ENCODE measurements around the gene TEX22. TPM values are rescaled to one million over a fixed set of nuclear protein-coding genes. Genes with fewer than 3 reads are reported as not detected.
A peak's percentile ranks its signal among the peaks of the same experiment; 100 is the strongest.

The TEX22 gene
- 1 to 10 TPM in 1 of 4 donors, under 1 TPM in 2, not detected in 1; 0.35 to 1.6 (median 0.94) TPM for total RNA-seq

DNA sequence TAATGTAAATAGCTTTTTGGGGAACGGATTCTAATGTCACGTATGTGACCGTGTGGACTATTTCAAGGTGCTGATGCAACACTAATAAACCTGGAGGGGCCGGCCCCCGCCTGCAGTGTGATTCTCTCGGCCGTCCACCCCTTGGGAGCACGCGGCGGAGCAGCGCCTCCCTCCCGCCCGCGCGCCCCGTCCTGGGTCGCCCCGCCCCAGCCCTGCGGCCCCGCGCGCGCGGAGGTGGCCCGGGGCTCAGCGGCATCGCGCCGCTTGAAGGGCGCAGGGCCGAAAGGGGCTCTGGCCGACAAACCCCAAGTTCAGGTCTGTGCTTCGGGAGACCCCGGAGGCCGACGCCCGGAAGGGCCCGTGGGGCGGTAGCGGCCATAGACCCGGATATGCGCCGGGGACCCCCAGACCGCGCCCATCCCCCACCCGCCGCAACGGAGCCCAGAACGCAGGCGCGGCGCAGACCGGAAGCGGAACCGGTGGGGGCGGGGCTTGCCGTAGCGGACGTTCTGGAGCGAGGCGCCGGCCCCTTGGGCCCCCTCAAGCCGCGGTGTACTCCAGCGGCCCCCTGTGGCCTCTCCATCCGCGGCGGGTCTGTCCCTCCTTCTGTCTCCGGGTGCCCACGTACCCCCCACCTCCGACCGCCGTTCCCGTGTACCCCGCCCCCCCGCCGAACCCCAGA, at the start of gene TEX22:
Gene TEX22, plus strand, starts transcription at position 495 of the 682 bp plus-strand sequence. CDS start 803 bp downstream, outside the sequence.
- H3K36me3 ChIP-seq: peaks cover 0 to 4% (median 0%) of the 10 kb centered on the region in 3 donors
- DNase-seq: peak; percentile 90 to 96 (median 93)
- H3K4me3 ChIP-seq: peak within 1 kb of the TSS; percentile 55 to 98 (median 86)
- H3K27me3 ChIP-seq: no peaks in the 10 kb centered on the region
- peak; percentile 62 to 63 for TF ChIP-seq POLR2A (IDR thresholded peaks at IDR 0.05)
- TF ChIP-seq CTCF (IDR thresholded peaks at IDR 0.05): peak in 1 of 6 experiments; percentile 14
- H3K27ac ChIP-seq: peak within 1 kb of the TSS; percentile 81 to 88 (median 84)
- peaks cover 0 to 4% (median 0%) of the 10 kb centered on the region in 4 donors for H3K9me3 ChIP-seq
- H3K4me1 ChIP-seq: peaks cover 0 to 23% (median 11%) of the 10 kb centered on the region in 4 donors

- H3K27me3 ChIP-seq: no peaks in the 10 kb centered on the region
- peaks cover 0 to 5% (median 0%) of the 10 kb centered on the region in 3 donors for H3K36me3 ChIP-seq
- no peak for DNase-seq
- H3K27ac ChIP-seq: no peak overlapping the region
- TF ChIP-seq POLR2A (IDR thresholded peaks at IDR 0.05): no peak
- no peak for TF ChIP-seq CTCF (IDR thresholded peaks at IDR 0.05)
- H3K9me3 ChIP-seq: no peaks in the 10 kb centered on the region
- H3K4me3 ChIP-seq: no peak overlapping the region
- peaks cover 0 to 3% (median 0%) of the 10 kb centered on the region in 4 donors for H3K4me1 ChIP-seq
These were observed 49.2 kb upstream of the TEX22 start for GRCh38 chr14:105348945-105349699.

GRCh38 chr14:105349992-105350391, 48.3 kb upstream of the TEX22 start:
- Histone ChIP-seq H3K27me3 (no peaks in the 10 kb centered on the region), H3K4me1 (peaks cover 0 to 3% (median 0%) of the 10 kb centered on the region in 4 donors), H3K36me3 (peaks cover 0 to 9% (median 0%) of the 10 kb centered on the region in 3 donors), H3K27ac (no peak overlapping the region), H3K4me3 (no peak overlapping the region), H3K9me3 (no peaks in the 10 kb centered on the region)
- DNase-seq: no peak
- TF ChIP-seq CTCF (IDR thresholded peaks at IDR 0.05) (no peak), POLR2A (IDR thresholded peaks at IDR 0.05) (no peak)

DNA sequence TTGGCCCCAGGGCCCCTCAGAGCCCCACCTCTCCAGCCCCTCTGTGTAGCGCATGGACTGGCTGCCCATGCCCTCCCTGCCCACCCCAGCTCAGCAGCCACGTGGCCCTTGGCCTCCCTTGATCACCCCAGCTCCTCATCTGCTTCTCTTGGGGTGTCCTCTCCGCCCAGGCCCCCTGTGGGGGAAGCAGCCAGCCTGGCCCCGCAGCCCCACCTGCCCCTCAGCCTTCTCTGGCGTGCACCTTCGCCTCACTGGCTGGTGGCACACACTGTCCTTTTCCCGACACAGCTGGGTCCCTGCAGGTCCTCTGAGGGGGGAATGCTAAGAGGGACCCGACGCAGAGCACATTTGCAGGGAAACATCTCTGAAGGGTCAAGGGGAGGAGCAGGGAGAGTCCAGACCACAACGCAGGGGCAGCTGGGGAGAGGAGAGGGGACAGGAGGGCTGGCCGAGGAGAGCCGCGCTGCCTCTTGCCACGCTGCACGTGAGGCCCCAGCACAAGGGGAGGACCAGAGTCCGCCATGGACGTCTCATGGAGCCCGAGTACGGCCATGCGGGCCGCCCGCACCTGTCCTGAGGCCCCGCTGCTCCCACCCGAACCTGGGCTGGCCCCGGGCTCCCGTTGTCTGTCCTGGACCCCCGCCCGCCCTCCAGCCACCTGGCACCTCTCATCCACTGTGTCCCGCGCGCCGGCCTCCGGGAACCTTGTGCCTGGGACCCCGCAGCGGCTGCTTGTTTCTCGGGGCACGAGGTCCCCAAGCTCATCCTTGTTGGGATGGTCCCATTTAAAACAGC, 47.7 kb upstream of the TEX22 start:
- Histone ChIP-seq H3K4me3 (no peak overlapping the region), H3K4me1 (peaks cover 0 to 3% (median 0%) of the 10 kb centered on the region in 4 donors), H3K36me3 (peaks cover 0 to 16% (median 0%) of the 10 kb centered on the region in 3 donors), H3K27me3 (no peaks in the 10 kb centered on the region), H3K27ac (no peak overlapping the region), H3K9me3 (no peaks in the 10 kb centered on the region)
- no peak for DNase-seq
- TF ChIP-seq POLR2A (IDR thresholded peaks at IDR 0.05): no peak
- no peak for TF ChIP-seq CTCF (IDR thresholded peaks at IDR 0.05)

GRCh38 chr14:105351410-105351809, 46.9 kb upstream of the TEX22 start:
- TF ChIP-seq CTCF (IDR thresholded peaks at IDR 0.05) (no peak), POLR2A (IDR thresholded peaks at IDR 0.05) (no peak)
- no peaks in the 10 kb centered on the region for H3K9me3 ChIP-seq
- peaks cover 0 to 3% (median 0%) of the 10 kb centered on the region in 4 donors for H3K4me1 ChIP-seq
- no peaks in the 10 kb centered on the region for H3K27me3 ChIP-seq
- no peak overlapping the region for H3K4me3 ChIP-seq
- peaks cover 0 to 23% (median 0%) of the 10 kb centered on the region in 3 donors for H3K36me3 ChIP-seq
- no peak for DNase-seq
- H3K27ac ChIP-seq: no peak overlapping the region

Measured in Peyer's patch (tissue), 4 donors.